IPS-18a (cell line): ENCODE results near the gene IGFBP7.

Experiments used
- H3K27ac ChIP-seq: one replicate; pipeline ENCODE4 v1.5.1; 2013; ENCODE audit warnings: low read length
- H3K27me3 ChIP-seq: one replicate; pipeline ENCODE4 v1.6.1; 2013; ENCODE audit warnings: mild to moderate bottlenecking, low read length; ENCODE audit not compliant: control insufficient read depth, insufficient read depth
- H3K36me3 ChIP-seq: one replicate; pipeline ENCODE4 v1.6.1; 2013; ENCODE audit warnings: low read depth, low read length; ENCODE audit not compliant: control insufficient read depth
- H3K4me1 ChIP-seq: one replicate; pipeline ENCODE4 v1.6.1; 2013; ENCODE audit warnings: low read depth, low read length; ENCODE audit not compliant: control insufficient read depth
- H3K4me3 ChIP-seq: one replicate; pipeline ENCODE4 v1.5.1; 2013; ENCODE audit warnings: low read length
- H3K9ac ChIP-seq: one replicate; pipeline ENCODE4 v1.6.1; 2013; ENCODE audit warnings: mild to moderate bottlenecking, low read length, moderate library complexity
- H3K9me3 ChIP-seq: one replicate; pipeline ENCODE4 v1.6.1; 2013; ENCODE audit warnings: low read depth, low read length; ENCODE audit not compliant: control insufficient read depth

Gene IGFBP7

DNA sequence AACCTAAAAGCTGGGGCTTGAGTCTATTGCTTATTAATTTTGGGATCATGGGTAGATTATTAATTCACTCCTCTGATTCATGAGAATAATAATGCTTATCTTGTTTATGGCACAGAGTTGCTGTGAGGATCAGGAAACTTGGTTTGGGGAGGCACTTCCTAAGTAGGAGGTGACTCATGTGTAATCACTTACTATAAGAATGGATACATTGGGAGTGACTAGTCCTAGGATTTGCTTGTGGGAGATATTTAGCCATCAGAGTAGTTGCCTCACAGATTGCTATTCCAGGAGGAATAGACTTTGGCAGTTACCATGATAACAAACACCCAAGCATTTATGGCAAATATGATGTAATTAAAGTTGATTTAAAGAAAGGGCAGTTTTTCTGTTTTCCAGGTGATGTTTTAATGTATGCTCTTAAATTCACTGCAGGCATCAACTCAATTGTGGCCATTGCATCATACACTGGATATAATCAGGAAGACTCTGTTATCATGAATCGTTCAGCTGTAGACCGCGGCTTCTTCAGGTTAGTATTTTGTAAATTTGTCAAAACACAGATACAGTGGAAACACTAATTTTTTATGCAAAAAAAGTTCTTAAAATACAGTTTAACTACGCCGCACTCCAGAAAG is 89.6 kb downstream of the IGFBP7 start:
- no peak overlapping the region for H3K27ac ChIP-seq
- H3K36me3 ChIP-seq, result peaks cover 82% of the 10 kb centered on the region
- H3K27me3 ChIP-seq, result no peaks in the 10 kb centered on the region
- H3K4me3 ChIP-seq, result no peak overlapping the region
- no peak overlapping the region for H3K9ac ChIP-seq
- H3K9me3 ChIP-seq, result no peaks in the 10 kb centered on the region
- no peaks in the 10 kb centered on the region for H3K4me1 ChIP-seq

- no peaks in the 10 kb centered on the region for H3K4me1 ChIP-seq
- no peak overlapping the region for H3K4me3 ChIP-seq
- no peaks in the 10 kb centered on the region for H3K27me3 ChIP-seq
- H3K9me3 ChIP-seq, result no peaks in the 10 kb centered on the region
- H3K36me3 ChIP-seq, result peaks cover 77% of the 10 kb centered on the region
- H3K27ac ChIP-seq, result no peak overlapping the region
- no peak overlapping the region for H3K9ac ChIP-seq
Measured at GRCh38 chr4:57018980-57019379, 91.2 kb downstream of the IGFBP7 start.

- Histone ChIP-seq H3K27ac (no peak overlapping the region), H3K4me3 (no peak overlapping the region), H3K27me3 (no peaks in the 10 kb centered on the region), H3K9ac (no peak overlapping the region), H3K36me3 (peaks cover 66% of the 10 kb centered on the region), H3K4me1 (no peaks in the 10 kb centered on the region), H3K9me3 (no peaks in the 10 kb centered on the region)
Measured at GRCh38 chr4:57013543-57014120, 96.6 kb downstream of the IGFBP7 start.

DNA sequence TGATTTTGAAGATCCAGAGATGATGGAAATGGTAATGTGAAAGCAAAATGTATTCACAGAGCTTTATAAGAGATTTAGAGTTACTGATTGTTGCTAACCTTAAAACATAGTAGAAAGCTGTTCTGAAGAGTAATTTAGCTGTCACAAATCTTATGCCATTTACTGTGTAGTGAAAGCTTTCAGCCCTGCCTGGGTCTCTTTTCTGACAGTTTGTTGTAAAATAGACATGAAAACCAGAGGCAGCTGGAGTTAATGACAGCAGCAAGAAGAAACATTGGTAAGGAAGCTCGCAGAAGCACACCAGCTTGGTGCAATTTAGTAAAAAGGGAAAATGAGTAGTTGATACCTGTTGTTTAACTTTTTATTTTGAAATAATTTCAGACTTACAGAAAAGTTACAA is 110.4 kb downstream of the IGFBP7 start:
- H3K9me3 ChIP-seq, result no peaks in the 10 kb centered on the region
- H3K4me1 ChIP-seq, result no peaks in the 10 kb centered on the region
- peaks cover 65% of the 10 kb centered on the region for H3K36me3 ChIP-seq
- no peaks in the 10 kb centered on the region for H3K27me3 ChIP-seq
- H3K9ac ChIP-seq, result no peak overlapping the region
- H3K27ac ChIP-seq, result no peak overlapping the region
- no peak overlapping the region for H3K4me3 ChIP-seq

DNA sequence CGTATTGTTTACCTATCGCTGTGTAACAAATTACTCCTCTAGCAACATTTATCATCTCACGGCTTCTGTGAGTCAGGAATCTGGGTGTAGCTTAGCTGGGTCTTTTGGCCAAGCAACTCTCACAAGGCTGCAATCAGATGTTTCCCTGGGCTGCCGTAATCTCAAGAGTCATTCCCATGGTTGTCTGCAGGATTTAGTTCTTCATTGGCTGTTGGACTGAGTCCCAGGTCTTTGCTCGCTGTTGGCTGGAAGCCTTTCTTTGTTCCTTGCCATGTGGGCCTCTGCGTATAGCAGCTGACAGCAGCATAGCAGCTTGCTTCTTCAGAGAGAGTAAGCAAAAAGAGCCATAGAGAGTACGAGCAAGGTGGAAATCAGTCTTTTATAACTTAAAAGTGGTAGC is 114.7 kb downstream of the IGFBP7 start:
- H3K36me3 ChIP-seq, result peaks cover 64% of the 10 kb centered on the region
- no peak overlapping the region for H3K27ac ChIP-seq

GRCh38 chr4:56990109-56990905 is 119.9 kb downstream of the IGFBP7 start:
- Histone ChIP-seq H3K27me3 (no peaks in the 10 kb centered on the region), H3K27ac (no peak overlapping the region), H3K36me3 (peaks cover 69% of the 10 kb centered on the region), H3K4me1 (no peaks in the 10 kb centered on the region), H3K4me3 (no peak overlapping the region), H3K9me3 (no peaks in the 10 kb centered on the region), H3K9ac (no peak overlapping the region)

More for the DNA sequence above, 114.7 kb downstream of the IGFBP7 start:
- Histone ChIP-seq H3K9ac (no peak overlapping the region), H3K4me3 (no peak overlapping the region), H3K9me3 (no peaks in the 10 kb centered on the region), H3K27me3 (no peaks in the 10 kb centered on the region), H3K4me1 (no peaks in the 10 kb centered on the region)

DNA sequence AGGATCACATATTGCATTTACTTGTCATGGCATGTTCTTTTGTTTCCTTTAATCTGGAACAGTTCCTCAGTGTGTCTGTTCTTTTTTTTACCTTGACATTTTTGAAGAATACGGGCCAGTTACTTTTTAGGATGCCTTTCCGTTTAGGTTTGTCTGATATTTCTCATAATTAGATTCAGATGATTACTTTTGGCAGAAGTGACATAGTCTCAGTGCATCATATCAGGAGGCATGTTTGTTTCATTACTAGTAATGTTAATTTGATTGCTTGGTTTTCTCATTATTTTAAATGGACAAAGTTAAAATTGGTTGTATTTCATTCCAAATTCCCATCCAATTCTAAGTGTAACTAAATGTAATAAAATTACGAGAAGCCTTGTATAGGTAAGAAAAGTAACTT is 123.2 kb downstream of the IGFBP7 start:
- Histone ChIP-seq H3K27ac (no peak overlapping the region), H3K9ac (no peak overlapping the region), H3K9me3 (no peaks in the 10 kb centered on the region), H3K36me3 (peaks cover 52% of the 10 kb centered on the region), H3K27me3 (no peaks in the 10 kb centered on the region), H3K4me1 (no peaks in the 10 kb centered on the region), H3K4me3 (no peak overlapping the region)

DNA sequence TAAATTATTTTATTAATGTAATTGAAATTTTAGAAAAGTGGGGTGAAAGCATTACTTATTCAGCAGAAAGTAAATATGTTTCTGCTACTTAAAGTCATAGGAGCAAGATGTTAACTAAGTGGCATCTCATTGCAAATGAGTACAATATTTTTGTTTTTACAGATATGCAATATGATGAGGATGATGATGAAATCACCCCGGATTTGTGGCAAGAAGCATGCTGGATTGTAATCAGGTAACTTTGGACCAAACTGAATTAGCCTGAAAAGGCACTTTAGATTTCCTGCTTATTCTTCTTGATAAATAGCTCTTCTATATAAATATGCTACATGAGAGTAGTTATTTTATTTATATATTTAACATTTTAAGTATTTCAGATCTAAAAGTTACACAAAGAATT is 124.0 kb downstream of the IGFBP7 start:
- H3K4me3 ChIP-seq, result no peak overlapping the region
- H3K36me3 ChIP-seq, result peaks cover 44% of the 10 kb centered on the region
- no peaks in the 10 kb centered on the region for H3K27me3 ChIP-seq

DNA sequence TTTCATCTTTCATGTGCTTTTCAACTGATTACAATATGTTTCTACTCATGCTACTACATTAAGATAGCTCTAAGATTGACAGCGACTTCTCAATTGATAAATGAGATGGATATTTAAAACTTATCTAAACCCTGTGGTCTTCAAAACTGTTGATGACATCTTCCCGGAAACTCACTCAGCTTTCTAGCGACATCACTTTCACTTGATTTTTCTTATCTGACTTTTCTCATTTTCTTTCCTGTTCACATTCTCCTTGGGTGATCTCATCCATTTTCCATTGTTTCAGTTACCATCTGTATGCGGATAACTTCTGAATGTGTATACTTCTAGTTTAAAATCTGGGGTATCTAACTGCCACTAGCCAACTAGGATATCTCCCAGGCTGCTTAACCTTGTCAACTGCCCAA is 128.4 kb downstream of the IGFBP7 start:
- peaks cover 6% of the 10 kb centered on the region for H3K36me3 ChIP-seq
- no peaks in the 10 kb centered on the region for H3K27me3 ChIP-seq
- H3K9ac ChIP-seq, result no peak overlapping the region
- H3K4me1 ChIP-seq, result no peaks in the 10 kb centered on the region
- H3K27ac ChIP-seq, result no peak overlapping the region
- no peak overlapping the region for H3K4me3 ChIP-seq
- no peaks in the 10 kb centered on the region for H3K9me3 ChIP-seq

More for the DNA sequence above, 124.0 kb downstream of the IGFBP7 start:
- H3K4me1 ChIP-seq, result no peaks in the 10 kb centered on the region
- H3K9me3 ChIP-seq, result no peaks in the 10 kb centered on the region
- H3K9ac ChIP-seq, result no peak overlapping the region
- no peak overlapping the region for H3K27ac ChIP-seq
